HG03139 (cell line): ENCODE measurements around the gene KPRP.

ENCODE experiments used
- ATAC-seq: cut with Tn5 transposase; IDR thresholded peaks from one replicate; pipeline ENCODE4 v1.9.1; 2021; ENCODE audit not compliant: unreplicated experiment

Gene KPRP

GRCh38 chr1:152768847-152769533, 11.2 kb downstream of the KPRP start:
- no peak for ATAC-seq

- no peak for ATAC-seq
These were observed 12.6 kb downstream of the KPRP start for GRCh38 chr1:152770411-152770810.

GRCh38 chr1:152774875-152775274, 17.1 kb downstream of the KPRP start, which contains the start of gene LCE1F:
LCE1F (plus strand) TSS chr1:152775140; CDS start chr1:152776372, 1,232 bp downstream.
- no peak for ATAC-seq

GRCh38 chr1:152776361-152776760, 18.5 kb downstream of the KPRP start:
- no peak for ATAC-seq

- ATAC-seq, result no peak
These were observed 19.8 kb downstream of the KPRP start for GRCh38 chr1:152777510-152778137.

GRCh38 chr1:152783095-152783494, 25.3 kb downstream of the KPRP start:
- no peak for ATAC-seq

- no peak for ATAC-seq
These were observed 28.3 kb downstream of the KPRP start, which contains the start of gene LCE1E for GRCh38 chr1:152786077-152786476. LCE1E (plus strand) TSS chr1:152786257; CDS start chr1:152787300, 1,043 bp downstream.

- no peak for ATAC-seq
These were observed 37.9 kb downstream of the KPRP start for GRCh38 chr1:152795686-152796085.

- no peak for ATAC-seq
These were observed 38.6 kb downstream of the KPRP start, which contains the start of gene LCE1D for GRCh38 chr1:152796421-152796820. LCE1D (plus strand) TSS chr1:152796721; CDS start chr1:152797795, 1,074 bp downstream.

GRCh38 chr1:152801333-152801732, 43.5 kb downstream of the KPRP start:
- ATAC-seq, result no peak

GRCh38 chr1:152806576-152806975, 48.8 kb downstream of the KPRP start, which contains the start of gene LCE1C:
LCE1C (minus strand) TSS chr1:152806651; CDS start chr1:152805478, 1,173 bp downstream.
- no peak for ATAC-seq

- ATAC-seq, result no peak
These were observed 53.2 kb downstream of the KPRP start for GRCh38 chr1:152811050-152811449.
